Activated CD8-positive, alpha-beta T cell treated with anti-CD3 and anti-CD28 coated beads for 36 hours (primary cell): ENCODE data around the gene SERPINB10. TPM values are rescaled to one million over a fixed set of nuclear protein-coding genes. Genes with fewer than 3 reads are reported as not detected.

Experiments used
- ATAC-seq: fragments of 200-7000 bp; cut with Tn5 transposase; one replicate; pipeline ENCODE4 v1.10.0; 2021; ENCODE audit warnings: mild to moderate bottlenecking, moderate library complexity
- CTCF ChIA-PET: fragments of 350-600 bp; sonication (Branson Sonifier 250); formaldehyde crosslinking; loops from one replicate; lab custom pipeline; 2021; ENCODE audit warnings: antibody characterized with exemption; lab: Charles Lee
- POLR2A ChIA-PET: fragments of 350-600 bp; sonication (Branson Sonifier 250); formaldehyde crosslinking; loops from one replicate; lab custom pipeline; 2021; ENCODE audit warnings: antibody characterized with exemption; lab: Charles Lee
- DNase-seq: peaks from one replicate; pipeline ENCODE4 v3.0.0-alpha.2; 2020
- H3K27ac Mint-ChIP-seq: one replicate; pipeline ENCODE4 v1.8.0; 2021; ENCODE audit warnings: mild to moderate bottlenecking, mixed read lengths
- H3K27me3 Mint-ChIP-seq: one replicate; pipeline ENCODE4 v1.8.0; 2021; ENCODE audit warnings: mixed read lengths
- H3K36me3 Mint-ChIP-seq: one replicate; pipeline ENCODE4 v1.8.0; 2021; ENCODE audit warnings: low read depth, mixed read lengths
- H3K4me1 Mint-ChIP-seq: one replicate; pipeline ENCODE4 v1.8.0; 2021; ENCODE audit warnings: low read depth, mixed read lengths
- H3K4me3 Mint-ChIP-seq: one replicate; pipeline ENCODE4 v1.8.0; 2021; ENCODE audit warnings: mild to moderate bottlenecking, moderate library complexity, mixed read lengths
- H3K9me3 Mint-ChIP-seq: one replicate; pipeline ENCODE4 v1.8.0; 2021; ENCODE audit warnings: mixed read lengths
- intact Hi-C: fragments of 100-400 bp; cut with micrococcal nuclease; formaldehyde crosslinking; loops from one replicate; pipeline ENCODE4 v1.10.0; 2022
- total RNA-seq, 2 experiments: library from RNA; stranded (reverse); gene quantifications; one replicate each; pipeline ENCODE4 v1.2.3, GENCODE V29; 2021
- TF ChIP-seq, protein P1 (sequence below): fragments of 200-600 bp; IDR thresholded peaks from one replicate; pipeline ENCODE4 v1.8.0; 2022; ENCODE audit warnings: antibody characterized with exemption, mild to moderate bottlenecking

Gene SERPINB10
- total RNA-seq, 2 experiments from 2014 or later = not detected

DNA sequence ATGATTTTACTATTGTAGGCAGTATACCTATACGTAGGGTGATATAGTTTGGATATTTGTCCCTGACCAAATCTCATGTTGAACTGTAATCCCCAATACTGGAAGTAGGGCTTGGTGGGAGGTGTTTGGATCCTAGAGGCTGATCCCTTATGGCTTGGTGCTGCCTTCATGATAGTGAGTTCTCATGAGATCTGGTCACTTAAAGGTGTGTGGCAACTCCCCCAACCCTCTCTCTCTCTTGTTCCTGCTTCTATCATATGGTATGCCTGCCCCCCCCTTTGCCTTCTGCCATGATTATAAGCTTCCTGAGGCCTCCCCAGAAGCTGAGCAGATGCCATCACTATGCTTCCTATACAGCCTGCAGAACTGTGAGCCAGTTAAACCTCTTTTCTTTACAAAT lies 1.7 kb upstream of the SERPINB10 start:
- H3K4me3 Mint-ChIP-seq = no peak overlapping the region
- peaks cover 2% of the 10 kb centered on the region for H3K4me1 Mint-ChIP-seq
- ATAC-seq (no peak), DNase-seq (no peak)
- intact Hi-C loops = no loop called here
- ChIA-PET CTCF (no interaction called here), POLR2A (no interaction called here)
- no peak overlapping the region for H3K27ac Mint-ChIP-seq
- H3K27me3 Mint-ChIP-seq = peaks cover 11% of the 10 kb centered on the region
- no peaks in the 10 kb centered on the region for H3K36me3 Mint-ChIP-seq
- TF ChIP-seq, protein P1, sequence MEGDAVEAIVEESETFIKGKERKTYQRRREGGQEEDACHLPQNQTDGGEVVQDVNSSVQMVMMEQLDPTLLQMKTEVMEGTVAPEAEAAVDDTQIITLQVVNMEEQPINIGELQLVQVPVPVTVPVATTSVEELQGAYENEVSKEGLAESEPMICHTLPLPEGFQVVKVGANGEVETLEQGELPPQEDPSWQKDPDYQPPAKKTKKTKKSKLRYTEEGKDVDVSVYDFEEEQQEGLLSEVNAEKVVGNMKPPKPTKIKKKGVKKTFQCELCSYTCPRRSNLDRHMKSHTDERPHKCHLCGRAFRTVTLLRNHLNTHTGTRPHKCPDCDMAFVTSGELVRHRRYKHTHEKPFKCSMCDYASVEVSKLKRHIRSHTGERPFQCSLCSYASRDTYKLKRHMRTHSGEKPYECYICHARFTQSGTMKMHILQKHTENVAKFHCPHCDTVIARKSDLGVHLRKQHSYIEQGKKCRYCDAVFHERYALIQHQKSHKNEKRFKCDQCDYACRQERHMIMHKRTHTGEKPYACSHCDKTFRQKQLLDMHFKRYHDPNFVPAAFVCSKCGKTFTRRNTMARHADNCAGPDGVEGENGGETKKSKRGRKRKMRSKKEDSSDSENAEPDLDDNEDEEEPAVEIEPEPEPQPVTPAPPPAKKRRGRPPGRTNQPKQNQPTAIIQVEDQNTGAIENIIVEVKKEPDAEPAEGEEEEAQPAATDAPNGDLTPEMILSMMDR = no peak
- no peaks in the 10 kb centered on the region for H3K9me3 Mint-ChIP-seq

DNA sequence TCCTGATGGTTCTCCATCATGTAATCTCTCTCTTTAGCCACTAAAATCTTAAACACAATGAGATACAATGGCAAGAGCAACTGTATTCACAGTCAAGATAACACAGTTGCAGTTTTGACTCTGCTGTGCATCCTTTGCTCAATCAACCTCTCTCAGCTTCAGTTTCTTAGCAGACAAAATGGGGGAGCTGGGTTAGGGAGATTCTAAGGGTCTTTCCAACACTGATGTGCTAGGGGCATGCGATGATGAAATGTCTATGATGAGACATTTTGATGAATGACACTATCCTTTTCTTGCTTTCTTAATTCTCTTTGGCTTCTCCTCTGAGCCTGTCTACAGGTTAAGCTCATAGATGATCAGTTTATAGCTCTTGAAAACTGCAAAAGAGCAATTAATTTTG lies 1.1 kb downstream of the SERPINB10 start:
- no peaks in the 10 kb centered on the region for H3K9me3 Mint-ChIP-seq
- CTCF ChIA-PET = interaction anchor here (0.8 kb wide), 1 partner anchor 16 kb away, joined by 3 read pairs; no protein-coding TSS in a partner anchor
- TF ChIP-seq, protein P1 = no peak
- POLR2A ChIA-PET = no interaction called here
- H3K4me3 Mint-ChIP-seq = no peak overlapping the region
- ATAC-seq (no peak), DNase-seq (no peak)
- no peak overlapping the region for H3K27ac Mint-ChIP-seq
- no peaks in the 10 kb centered on the region for H3K36me3 Mint-ChIP-seq
- intact Hi-C loops = no loop called here
- H3K27me3 Mint-ChIP-seq = peaks cover 22% of the 10 kb centered on the region
- peaks cover 2% of the 10 kb centered on the region for H3K4me1 Mint-ChIP-seq

DNA sequence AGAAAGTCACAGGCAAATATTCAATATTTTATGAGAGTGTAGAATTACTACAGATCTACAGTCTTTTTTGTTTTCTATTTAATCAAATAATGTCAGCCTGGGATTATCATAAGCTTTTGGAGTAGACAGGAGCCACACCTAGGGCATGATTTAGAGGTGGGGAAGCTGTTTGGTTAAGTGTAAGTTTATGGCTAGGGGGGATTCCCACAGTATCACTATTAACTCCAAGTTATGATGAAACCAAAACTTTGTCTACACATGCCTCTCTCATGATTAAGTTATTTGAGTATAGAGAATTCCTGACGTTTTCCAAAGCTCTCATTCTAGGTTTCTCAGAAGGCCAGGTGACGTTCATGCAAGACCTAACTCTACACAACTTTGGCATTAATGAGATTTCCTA lies 2.1 kb downstream of the SERPINB10 start:
- ChIA-PET POLR2A (no interaction called here), CTCF (interaction anchor here (0.9 kb wide), 1 partner anchor 13 kb away, joined by 3 read pairs; no protein-coding TSS in a partner anchor)
- DNase-seq (no peak), ATAC-seq (no peak)
- H3K9me3 Mint-ChIP-seq = no peaks in the 10 kb centered on the region
- H3K36me3 Mint-ChIP-seq = no peaks in the 10 kb centered on the region
- intact Hi-C loops = no loop called here
- H3K4me3 Mint-ChIP-seq = no peak overlapping the region
- TF ChIP-seq, protein P1 = no peak
- no peak overlapping the region for H3K27ac Mint-ChIP-seq
- peaks cover 26% of the 10 kb centered on the region for H3K27me3 Mint-ChIP-seq
- H3K4me1 Mint-ChIP-seq = peaks cover 2% of the 10 kb centered on the region

DNA sequence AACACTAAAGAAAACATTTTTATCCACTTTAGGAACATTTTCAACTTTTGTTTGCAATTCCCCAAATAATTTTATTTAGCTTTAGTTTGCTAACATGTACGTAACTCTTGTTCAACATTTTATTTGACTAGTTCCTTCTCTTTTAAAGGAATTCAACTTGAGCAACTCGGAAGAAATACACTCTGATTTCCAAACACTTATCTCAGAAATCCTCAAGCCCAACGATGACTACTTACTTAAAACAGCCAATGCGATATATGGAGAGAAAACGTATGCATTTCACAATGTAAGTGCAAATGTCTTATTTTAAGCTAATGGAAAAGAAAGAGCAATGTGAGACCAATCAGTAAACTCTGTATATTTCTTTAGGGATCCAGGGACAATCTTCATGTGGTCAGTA lies 10.1 kb downstream of the SERPINB10 start:
- no peak for DNase-seq
- intact Hi-C loops = no loop called here
- peaks cover 34% of the 10 kb centered on the region for H3K27me3 Mint-ChIP-seq
- no peaks in the 10 kb centered on the region for H3K36me3 Mint-ChIP-seq
- POLR2A ChIA-PET = no interaction called here
- no peak for ATAC-seq
- H3K4me3 Mint-ChIP-seq = no peak overlapping the region
- CTCF ChIA-PET = interaction anchor here (1.4 kb wide), 1 partner anchor 18 kb away, joined by 4 read pairs; no protein-coding TSS in a partner anchor
- TF ChIP-seq, protein P1 = no peak
- H3K4me1 Mint-ChIP-seq = no peaks in the 10 kb centered on the region
- no peak overlapping the region for H3K27ac Mint-ChIP-seq
- H3K9me3 Mint-ChIP-seq = no peaks in the 10 kb centered on the region

DNA sequence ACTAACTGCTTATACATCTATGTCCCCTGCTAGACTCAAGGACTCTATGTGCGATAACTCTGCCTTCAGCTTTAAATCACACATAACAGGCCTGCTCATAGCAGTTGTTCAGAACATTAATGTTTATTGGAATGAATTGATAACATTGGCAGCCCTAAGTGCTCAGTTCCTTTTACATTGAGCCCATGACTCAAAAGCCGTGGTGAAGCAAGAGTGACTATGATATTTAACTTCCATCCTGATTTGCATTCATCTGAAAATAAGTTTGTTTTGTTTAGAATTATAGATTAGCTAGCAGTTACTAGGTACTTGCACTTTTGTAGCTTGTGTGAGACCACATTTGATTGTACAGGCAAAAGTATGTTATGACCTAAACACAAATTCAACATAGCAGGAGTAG lies 14.3 kb downstream of the SERPINB10 start:
- no peaks in the 10 kb centered on the region for H3K36me3 Mint-ChIP-seq
- CTCF ChIA-PET = interaction anchor here (1.0 to 2.5 kb wide), 3 partner anchors 14 to 416 kb away, joined by 3 to 9 read pairs (median 5); no protein-coding TSS in a partner anchor

More for the DNA sequence above, 14.3 kb downstream of the SERPINB10 start:
- Mint-ChIP-seq H3K4me1 (no peaks in the 10 kb centered on the region), H3K9me3 (no peaks in the 10 kb centered on the region), H3K27ac (no peak overlapping the region), H3K27me3 (peaks cover 29% of the 10 kb centered on the region), H3K4me3 (no peak overlapping the region)
- intact Hi-C loops = no loop called here
- TF ChIP-seq, protein P1 = no peak
- DNase-seq (no peak), ATAC-seq (no peak)
- POLR2A ChIA-PET = no interaction called here
